Testis (tissue), 2 donors: ENCODE results near the gene VRTN.

Source experiments
- POLR2A ChIP-seq: fragments of 450-650 bp; IDR thresholded peaks from one replicate; pipeline ENCODE4 v1.6.1; 2017; ENCODE audit warnings: antibody characterized with exemption, mild to moderate bottlenecking, moderate library complexity
- TF ChIP-seq, protein P1 (sequence below), 3 experiments: fragments of 450-650 bp in 2 of 3; fragments of 200-600 bp in 1 of 3; sonication (generic) in 1 of 3; IDR thresholded peaks; one replicate each; pipeline ENCODE4 v1.5.1; 2016 to 2019; ENCODE audit warnings: antibody characterized with exemption in 3 of 3, mild to moderate bottlenecking in 2 of 3, moderate library complexity in 1 of 3

DNA sequence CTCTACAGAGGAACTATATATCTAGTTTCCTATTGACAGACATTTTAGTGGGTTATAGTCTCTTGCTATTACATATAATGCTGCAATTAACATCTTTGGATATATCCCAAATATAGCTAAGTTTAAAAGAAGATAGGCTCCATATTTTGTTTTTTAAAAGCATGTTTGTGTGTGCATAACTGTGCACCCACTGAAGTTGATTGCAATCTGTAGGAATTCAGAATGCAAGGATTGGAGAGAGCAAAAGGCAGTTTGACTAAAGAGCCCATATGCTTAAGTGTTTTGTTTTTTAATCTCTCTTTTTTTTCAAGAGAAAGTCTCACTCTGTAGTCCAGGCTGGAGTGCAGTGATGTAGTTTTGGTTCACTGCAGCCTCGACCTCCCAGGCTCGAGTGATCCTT lies 36.1 kb upstream of the VRTN start:
- TF ChIP-seq, protein P1, sequence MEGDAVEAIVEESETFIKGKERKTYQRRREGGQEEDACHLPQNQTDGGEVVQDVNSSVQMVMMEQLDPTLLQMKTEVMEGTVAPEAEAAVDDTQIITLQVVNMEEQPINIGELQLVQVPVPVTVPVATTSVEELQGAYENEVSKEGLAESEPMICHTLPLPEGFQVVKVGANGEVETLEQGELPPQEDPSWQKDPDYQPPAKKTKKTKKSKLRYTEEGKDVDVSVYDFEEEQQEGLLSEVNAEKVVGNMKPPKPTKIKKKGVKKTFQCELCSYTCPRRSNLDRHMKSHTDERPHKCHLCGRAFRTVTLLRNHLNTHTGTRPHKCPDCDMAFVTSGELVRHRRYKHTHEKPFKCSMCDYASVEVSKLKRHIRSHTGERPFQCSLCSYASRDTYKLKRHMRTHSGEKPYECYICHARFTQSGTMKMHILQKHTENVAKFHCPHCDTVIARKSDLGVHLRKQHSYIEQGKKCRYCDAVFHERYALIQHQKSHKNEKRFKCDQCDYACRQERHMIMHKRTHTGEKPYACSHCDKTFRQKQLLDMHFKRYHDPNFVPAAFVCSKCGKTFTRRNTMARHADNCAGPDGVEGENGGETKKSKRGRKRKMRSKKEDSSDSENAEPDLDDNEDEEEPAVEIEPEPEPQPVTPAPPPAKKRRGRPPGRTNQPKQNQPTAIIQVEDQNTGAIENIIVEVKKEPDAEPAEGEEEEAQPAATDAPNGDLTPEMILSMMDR (IDR thresholded peaks at IDR 0.05), result no peak
- TF ChIP-seq POLR2A, result no peak
